Endothelial cell of umbilical vein (primary cell): Measurements from ENCODE around the gene MED15. TPM values are rescaled to one million over a fixed set of nuclear protein-coding genes. Genes with fewer than 3 reads are reported as not detected.

Experiments used
- BruUV-seq: library from RNA; stranded (reverse); fragments of 400-500 nt; replicated peaks from 2 replicates; lab custom pipeline; 2021; lab: Mats Ljungman, UMichigan
- CTCF ChIA-PET: fragments of 300-600, 350-600 bp; sonication (Branson Sonifier 250); formaldehyde crosslinking; loops from one replicate; lab custom pipeline; 2021; ENCODE audit warnings: antibody characterized with exemption, inconsistent platforms; lab: Charles Lee
- POLR2A ChIA-PET: fragments of 300-600, 350-600 bp; sonication (Branson Sonifier 250); formaldehyde crosslinking; loops from one replicate; lab custom pipeline; 2021; ENCODE audit warnings: antibody characterized with exemption, inconsistent platforms; lab: Charles Lee
- DNase-seq: peaks from one replicate; pipeline ENCODE4 v3.0.0-alpha.2; 2011; ENCODE audit warnings: low read depth, low spot score
- FAIRE-seq: peaks from 2 replicates; lab custom pipeline; 2011; peaks lifted over from hg19 to GRCh38; lab: Jason Lieb, UNC
- H2AFZ ChIP-seq: 2 replicates; pipeline ENCODE4 v1.6.0; 2012; ENCODE audit warnings: low read depth, low read length, control low read depth, inconsistent platforms
- H3K27ac ChIP-seq: 2 replicates; pipeline ENCODE4 v1.5.1; 2011; ENCODE audit warnings: low read depth, mild to moderate bottlenecking, control low read depth, low read length, moderate library complexity; ENCODE audit not compliant: insufficient read depth
- H3K27me3 ChIP-seq, 2 experiments: 2 replicates each; pipeline versions ENCODE4 v1.6.0 to v1.6.1; 2011; ENCODE audit warnings: low read length in 2 of 2, mixed read lengths in 1 of 2; ENCODE audit not compliant: control insufficient read depth in 2 of 2, insufficient read depth in 2 of 2
- H3K36me3 ChIP-seq, 2 experiments: 2 replicates in 1 of 2; 3 replicates in 1 of 2; pipeline ENCODE4 v1.5.1; 2011; ENCODE audit warnings: low read length in 2 of 2, mild to moderate bottlenecking in 1 of 2, moderate library complexity in 1 of 2; ENCODE audit not compliant: control insufficient read depth in 2 of 2, insufficient read depth in 2 of 2; ENCODE audit errors: extremely low read depth in 1 of 2
- H3K4me1 ChIP-seq: 3 replicates; pipeline ENCODE4 v1.5.1; 2011; ENCODE audit warnings: mild to moderate bottlenecking, low read length; ENCODE audit not compliant: control insufficient read depth, insufficient read depth; ENCODE audit errors: extremely low read depth
- H3K4me2 ChIP-seq: 2 replicates; pipeline ENCODE4 v1.6.1; 2011; ENCODE audit warnings: low read length, control low read depth, mixed read lengths; ENCODE audit not compliant: insufficient read depth
- H3K4me3 ChIP-seq, 3 experiments: fragments of 200-600 bp in 1 of 3; sonication (generic), shearing (Covaris generic) in 1 of 3; replicated peaks in 1 of 3; 2 replicates each; pipeline ENCODE4 v1.5.1; 2011 to 2016; ENCODE audit warnings: control low read depth in 3 of 3, low read length in 3 of 3, mild to moderate bottlenecking in 2 of 3, inconsistent platforms in 1 of 3, low read depth in 1 of 3, moderate library complexity in 1 of 3; ENCODE audit not compliant: insufficient read depth in 1 of 3
- H3K79me2 ChIP-seq: 2 replicates; pipeline ENCODE4 v1.6.0; 2012; ENCODE audit warnings: low read length, inconsistent platforms; ENCODE audit not compliant: control insufficient read depth, insufficient read depth
- H3K9ac ChIP-seq: replicated peaks from 2 replicates; pipeline ENCODE3; 2011; ENCODE audit warnings: low read length, control low read depth; ENCODE audit not compliant: insufficient read depth; ENCODE audit errors: extremely low read depth
- H3K9me1 ChIP-seq: replicated peaks from 3 replicates; pipeline ENCODE4 v1.6.0; 2011; ENCODE audit warnings: mild to moderate bottlenecking, low read length; ENCODE audit not compliant: control insufficient read depth, insufficient read depth; ENCODE audit errors: extremely low read depth
- H3K9me3 ChIP-seq: replicated peaks from 2 replicates; pipeline ENCODE4 v1.5.1; 2012; ENCODE audit warnings: low read length, inconsistent platforms; ENCODE audit not compliant: control insufficient read depth, insufficient read depth
- H4K20me1 ChIP-seq: replicated peaks from 2 replicates; pipeline ENCODE3; 2011; ENCODE audit warnings: mild to moderate bottlenecking, low read length; ENCODE audit not compliant: control insufficient read depth, insufficient read depth; ENCODE audit errors: extremely low read depth
- EZH2 ChIP-seq: IDR thresholded peaks from 2 replicates; pipeline ENCODE4 v1.6.1; 2012; ENCODE audit warnings: borderline replicate concordance, low read depth, mild to moderate bottlenecking, moderate library complexity, low read length, inconsistent platforms; ENCODE audit not compliant: severe bottlenecking
- FOS ChIP-seq: IDR thresholded peaks from 2 replicates; pipeline ENCODE4 v1.6.1; 2011; ENCODE audit warnings: mild to moderate bottlenecking, low read length, moderate library complexity, borderline replicate concordance; ENCODE audit not compliant: insufficient read depth
- GATA2 ChIP-seq: IDR thresholded peaks from 2 replicates; pipeline ENCODE4 v1.7.0; 2011; ENCODE audit warnings: low read depth, mild to moderate bottlenecking, moderate library complexity, mixed read lengths, low read length; ENCODE audit not compliant: insufficient read length, insufficient read depth
- JUN ChIP-seq: IDR thresholded peaks from 2 replicates; pipeline ENCODE4 v1.6.1; 2011; ENCODE audit warnings: borderline replicate concordance, low read depth; ENCODE audit not compliant: insufficient read length, insufficient read depth
- MYC ChIP-seq: IDR thresholded peaks from one replicate; pipeline ENCODE4 v1.6.1; 2011; ENCODE audit warnings: mild to moderate bottlenecking, low read depth, low read length
- POLR2A ChIP-seq: IDR thresholded peaks from 2 replicates; pipeline ENCODE4 v1.6.1; 2012; ENCODE audit warnings: low read depth, mild to moderate bottlenecking, control low read depth, low read length
- POLR2AphosphoS5 ChIP-seq: IDR thresholded peaks from 2 replicates; pipeline ENCODE4 v1.6.1; 2012; ENCODE audit warnings: low read depth, mild to moderate bottlenecking, control low read depth, low read length, moderate library complexity; ENCODE audit not compliant: insufficient read depth
- dilution Hi-C: fragments of 300-500 bp; cut with MboI; formaldehyde crosslinking; loops from one replicate; pipeline ENCODE4 v1.15.0; 2019; ENCODE audit warnings: low sequenced_read_pairs; ENCODE audit not compliant: extremely low pct_ligation_motif_present
- intact Hi-C: fragments of 100-400 bp; cut with micrococcal nuclease; formaldehyde crosslinking; loops from one replicate; pipeline ENCODE4 v1.10.0; 2022
- polyA plus RNA-seq, 4 experiments: library from polyadenylated mRNA; depleted of rRNA in 3 of 4; stranded (reverse) in 3 of 4; unstranded in 1 of 4; fragments of >200 nt; gene quantifications; 2 replicates each; pipeline versions ENCODE4 v1.2.1 to v1.2.3, GENCODE V29; 2011 to 2012; ENCODE audit warnings: missing spikeins in 1 of 4
- total RNA-seq: library from RNA; stranded (reverse); gene quantifications from 2 replicates; pipeline ENCODE4 v1.2.3, GENCODE V29; 2021
- TF ChIP-seq, protein P1 (sequence below), 2 donors: IDR thresholded peaks; 1 replicate in 1 of 2; 2 replicates in 1 of 2; pipeline ENCODE4 v1.5.1; 2011; ENCODE audit warnings: low read length in 2 of 2, mild to moderate bottlenecking in 2 of 2, moderate library complexity in 2 of 2, control low read depth in 1 of 2, inconsistent platforms in 1 of 2, low read depth in 1 of 2; ENCODE audit not compliant: insufficient read depth in 1 of 2; ENCODE audit errors: extremely low read depth in 1 of 2
- TF ChIP-seq, protein P2 (sequence below): IDR thresholded peaks from 2 replicates; pipeline ENCODE4 v1.6.1; 2011; ENCODE audit not compliant: insufficient read depth, insufficient read length

The MED15 gene
- total and polyA plus RNA-seq, 2 donors (not counting 3 experiments of a cell fraction or from before 2014, with no cell fraction given) = 68.1 to 138 TPM

DNA sequence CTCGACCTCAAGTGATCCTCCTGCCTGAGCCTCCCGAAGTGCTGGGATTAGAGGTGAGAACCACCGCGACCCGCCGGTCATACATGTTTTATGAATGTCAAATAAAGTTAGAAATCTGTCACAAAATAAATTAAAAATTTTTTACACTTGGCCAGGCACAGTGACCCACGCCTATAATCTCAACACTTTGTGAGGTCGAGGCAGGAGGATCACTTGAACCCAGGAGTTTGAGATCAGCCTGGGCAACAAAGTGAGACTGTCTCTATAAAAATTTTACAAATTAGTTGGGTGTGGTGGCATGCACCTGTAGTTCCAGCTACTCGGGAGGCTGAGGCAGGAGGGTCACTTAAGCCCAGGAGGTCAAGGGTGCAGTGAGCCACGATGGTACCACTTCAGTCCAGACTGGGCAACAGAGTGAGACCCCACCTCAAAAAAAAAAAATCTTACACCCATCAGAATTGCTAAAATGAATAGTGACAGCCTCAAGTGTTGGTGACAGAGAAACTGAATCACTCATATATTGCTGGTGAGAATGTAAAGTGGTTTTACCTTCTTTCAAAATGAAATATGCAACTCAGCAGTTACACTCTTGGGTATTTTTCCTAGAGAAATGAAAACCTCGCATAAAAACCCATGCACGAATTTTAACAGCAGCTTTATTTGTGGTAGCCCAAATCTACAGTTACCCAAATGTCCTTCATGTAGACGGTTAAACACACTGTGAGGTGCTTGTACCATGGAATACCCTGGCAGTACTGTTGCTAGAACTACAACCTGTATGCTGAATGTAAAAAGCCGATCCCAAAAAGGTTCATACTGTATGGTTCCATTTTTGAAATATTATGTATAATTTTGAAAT lies 55.4 kb downstream of the MED15 start:
- CTCF ChIA-PET = interaction anchor here (1.2 to 6.1 kb wide), 3 partner anchors 9 to 45 kb away, joined by 3 to 27 read pairs (median 3); no protein-coding TSS in a partner anchor
- FAIRE-seq (no peak), DNase-seq (no peak)
- no peak overlapping the region for H3K27ac ChIP-seq
- BruUV-seq = no TSS peak
- dilution Hi-C loops (no loop called here), intact Hi-C loops (loop anchor here (5.0 kb wide), 1 partner anchor 219 kb away; no protein-coding TSS in a partner anchor)
- H3K9me1 ChIP-seq = no peaks in the 10 kb centered on the region
- no peak overlapping the region for H3K4me2 ChIP-seq
- H2AFZ ChIP-seq = no peak overlapping the region
- H3K27me3 ChIP-seq = no peaks in the 10 kb centered on the region
- POLR2A ChIA-PET = no interaction called here
- no peaks in the 10 kb centered on the region for H3K9me3 ChIP-seq
- H3K4me3 ChIP-seq = no peak overlapping the region
- TF ChIP-seq POLR2AphosphoS5 (no peak), POLR2A (no peak), EZH2 (no peak), JUN (no peak), GATA2 (no peak), MYC (no peak), FOS (no peak)
- TF ChIP-seq, protein P1, sequence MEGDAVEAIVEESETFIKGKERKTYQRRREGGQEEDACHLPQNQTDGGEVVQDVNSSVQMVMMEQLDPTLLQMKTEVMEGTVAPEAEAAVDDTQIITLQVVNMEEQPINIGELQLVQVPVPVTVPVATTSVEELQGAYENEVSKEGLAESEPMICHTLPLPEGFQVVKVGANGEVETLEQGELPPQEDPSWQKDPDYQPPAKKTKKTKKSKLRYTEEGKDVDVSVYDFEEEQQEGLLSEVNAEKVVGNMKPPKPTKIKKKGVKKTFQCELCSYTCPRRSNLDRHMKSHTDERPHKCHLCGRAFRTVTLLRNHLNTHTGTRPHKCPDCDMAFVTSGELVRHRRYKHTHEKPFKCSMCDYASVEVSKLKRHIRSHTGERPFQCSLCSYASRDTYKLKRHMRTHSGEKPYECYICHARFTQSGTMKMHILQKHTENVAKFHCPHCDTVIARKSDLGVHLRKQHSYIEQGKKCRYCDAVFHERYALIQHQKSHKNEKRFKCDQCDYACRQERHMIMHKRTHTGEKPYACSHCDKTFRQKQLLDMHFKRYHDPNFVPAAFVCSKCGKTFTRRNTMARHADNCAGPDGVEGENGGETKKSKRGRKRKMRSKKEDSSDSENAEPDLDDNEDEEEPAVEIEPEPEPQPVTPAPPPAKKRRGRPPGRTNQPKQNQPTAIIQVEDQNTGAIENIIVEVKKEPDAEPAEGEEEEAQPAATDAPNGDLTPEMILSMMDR (IDR thresholded peaks at IDR 0.05; ENCODE audit: extremely low read depth in 1 of 2, insufficient read depth in 1 of 2, low read depth in 1 of 2, low read length in 2 of 2) = no peak
- TF ChIP-seq, protein P2, sequence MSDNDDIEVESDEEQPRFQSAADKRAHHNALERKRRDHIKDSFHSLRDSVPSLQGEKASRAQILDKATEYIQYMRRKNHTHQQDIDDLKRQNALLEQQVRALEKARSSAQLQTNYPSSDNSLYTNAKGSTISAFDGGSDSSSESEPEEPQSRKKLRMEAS = no peak
- no peaks in the 10 kb centered on the region for H3K4me1 ChIP-seq
- H3K36me3 ChIP-seq = peaks cover 21 to 35% of the 10 kb centered on the region in 2 experiments
- peaks cover 16% of the 10 kb centered on the region for H3K79me2 ChIP-seq
- no peaks in the 10 kb centered on the region for H4K20me1 ChIP-seq
- no peak overlapping the region for H3K9ac ChIP-seq
